Transverse colon (tissue), 4 donors: ENCODE results near the gene PDE4D.

Source experiments
- CTCF ChIP-seq, 5 experiments: fragments of 200-600 bp in 3 of 5; fragments of 450-650 bp in 2 of 5; sonication (generic) in 3 of 5; IDR thresholded peaks; 1 replicate in 2 of 5; 2 replicates in 3 of 5; pipeline ENCODE4 v1.5.1; 2016 to 2017; ENCODE audit warnings: antibody characterized with exemption in 5 of 5, inconsistent platforms in 3 of 5, mild to moderate bottlenecking in 2 of 5, moderate library complexity in 1 of 5
- POLR2A ChIP-seq: fragments of 450-650 bp; IDR thresholded peaks from one replicate; pipeline ENCODE4 v1.6.1; 2016; ENCODE audit warnings: antibody characterized with exemption, mild to moderate bottlenecking, moderate library complexity
- POLR2AphosphoS5 ChIP-seq, 3 donors: sonication (generic); formaldehyde crosslinking; IDR thresholded peaks; one replicate each; pipeline ENCODE4 v1.6.1; 2016; ENCODE audit warnings: antibody characterized with exemption in 3 of 3

GRCh38 chr5:59253625-59254024 is 639.9 kb downstream of the PDE4D start:
- no peak for TF ChIP-seq CTCF (IDR thresholded peaks at IDR 0.05)
- no peak for TF ChIP-seq POLR2A
- TF ChIP-seq POLR2AphosphoS5 (IDR thresholded peaks at IDR 0.05), result no peak
